HG02610 (cell line): ENCODE results near the gene NAT8L.
"Not testable (repeated sequence)": the region's sequence is repeated elsewhere in the genome, so short reads cannot be mapped to it uniquely, and the experiment has no call there.

Experiments used
- ATAC-seq: cut with Tn5 transposase; IDR thresholded peaks from one replicate; pipeline ENCODE4 v1.9.1; 2021; ENCODE audit warnings: mild to moderate bottlenecking, moderate library complexity; ENCODE audit not compliant: unreplicated experiment

The NAT8L gene, protein sequence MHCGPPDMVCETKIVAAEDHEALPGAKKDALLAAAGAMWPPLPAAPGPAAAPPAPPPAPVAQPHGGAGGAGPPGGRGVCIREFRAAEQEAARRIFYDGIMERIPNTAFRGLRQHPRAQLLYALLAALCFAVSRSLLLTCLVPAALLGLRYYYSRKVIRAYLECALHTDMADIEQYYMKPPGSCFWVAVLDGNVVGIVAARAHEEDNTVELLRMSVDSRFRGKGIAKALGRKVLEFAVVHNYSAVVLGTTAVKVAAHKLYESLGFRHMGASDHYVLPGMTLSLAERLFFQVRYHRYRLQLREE

GRCh38 chr4:2059046-2059725 lies at the start of gene NAT8L:
Gene NAT8L (plus strand): TSS chr4:2059327. CDS start chr4:2059512, 185 bp downstream.
- ATAC-seq, result no peak

DNA sequence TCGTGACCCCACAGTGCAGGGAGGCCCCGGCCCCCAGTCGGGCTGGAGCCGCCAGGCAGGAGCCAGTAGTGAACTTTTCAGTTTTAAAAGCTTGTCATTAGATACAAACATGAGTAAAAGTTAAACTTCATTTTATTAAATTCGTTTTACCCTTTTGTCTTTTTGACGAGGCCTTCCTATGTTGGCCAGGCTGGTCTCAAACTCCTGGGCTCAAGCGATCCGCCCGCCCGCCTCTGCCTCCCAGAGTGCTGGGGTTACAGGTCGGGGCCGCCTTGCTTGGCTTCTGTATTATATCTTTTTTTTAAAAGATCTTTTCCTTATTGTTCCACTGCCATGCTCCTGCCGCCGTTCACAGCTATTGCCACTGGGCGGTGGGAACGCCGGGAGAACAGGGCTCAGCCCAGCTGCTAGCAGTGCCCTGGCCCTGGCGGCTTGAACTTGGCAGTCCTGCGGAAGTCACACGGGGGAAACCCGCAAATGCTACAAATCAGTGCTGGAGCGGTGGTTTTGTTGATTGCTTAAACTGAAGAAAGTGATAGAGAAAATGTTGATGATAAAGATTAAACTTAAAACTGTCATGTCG lies 49.4 kb upstream of the NAT8L start:
- ATAC-seq, result no peak

GRCh38 chr4:2011583-2011982 lies 47.5 kb upstream of the NAT8L start:
- ATAC-seq, result no peak

- no peak for ATAC-seq
These were observed 44.1 kb upstream of the NAT8L start for GRCh38 chr4:2015008-2015407.

- not testable (repeated sequence) for ATAC-seq
These were observed 37.6 kb upstream of the NAT8L start for GRCh38 chr4:2021358-2022018.

DNA sequence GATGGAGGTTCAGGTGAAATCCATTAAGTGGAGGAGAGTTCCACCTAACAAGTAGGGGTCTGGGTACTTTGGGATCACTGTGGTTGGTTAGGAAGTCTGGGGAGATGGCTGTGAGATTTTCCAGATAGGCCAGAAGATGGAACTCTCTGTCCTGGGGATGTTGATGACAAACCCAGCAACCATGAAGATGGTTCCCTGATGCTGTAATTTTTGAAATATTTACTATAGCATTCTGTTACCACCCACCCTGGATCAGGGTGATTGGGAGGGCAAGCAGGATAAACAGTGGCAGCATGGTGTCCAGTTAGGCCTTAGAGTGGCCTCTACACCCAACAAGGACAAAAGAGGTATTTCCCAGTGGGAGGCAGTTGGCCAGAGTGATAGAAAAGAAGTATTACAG lies 34.4 kb upstream of the NAT8L start:
- ATAC-seq, result no peak

GRCh38 chr4:2025817-2026216 lies 33.3 kb upstream of the NAT8L start:
- ATAC-seq, result no peak

GRCh38 chr4:2027120-2027519 lies 32.0 kb upstream of the NAT8L start:
- not testable (repeated sequence) for ATAC-seq

DNA sequence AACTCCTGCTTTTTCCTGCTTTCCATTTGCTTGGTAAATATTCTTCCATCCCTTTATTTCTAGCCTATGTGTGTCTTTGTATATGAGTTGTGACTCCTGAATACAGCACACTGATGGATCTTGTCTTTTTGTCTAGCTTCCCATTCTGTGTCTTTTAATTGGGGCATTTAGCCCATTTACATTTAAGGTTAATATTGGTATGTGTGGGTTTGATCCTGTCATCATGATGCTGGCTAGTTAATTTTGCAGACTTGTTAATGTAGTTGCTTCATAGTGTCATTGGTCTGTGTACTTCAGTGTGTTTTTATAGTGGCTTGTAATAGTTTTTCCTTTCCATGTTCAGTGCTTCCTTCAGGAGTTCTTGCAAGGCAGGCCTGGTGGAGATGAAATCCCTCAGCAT lies 28.0 kb upstream of the NAT8L start:
- not testable (repeated sequence) for ATAC-seq

GRCh38 chr4:2036327-2036726 lies 22.8 kb upstream of the NAT8L start:
- no peak for ATAC-seq

- ATAC-seq, result no peak
These were observed 22.3 kb upstream of the NAT8L start for GRCh38 chr4:2036866-2037265.

- ATAC-seq, result no peak
These were observed 18.5 kb upstream of the NAT8L start for GRCh38 chr4:2040391-2041238.

DNA sequence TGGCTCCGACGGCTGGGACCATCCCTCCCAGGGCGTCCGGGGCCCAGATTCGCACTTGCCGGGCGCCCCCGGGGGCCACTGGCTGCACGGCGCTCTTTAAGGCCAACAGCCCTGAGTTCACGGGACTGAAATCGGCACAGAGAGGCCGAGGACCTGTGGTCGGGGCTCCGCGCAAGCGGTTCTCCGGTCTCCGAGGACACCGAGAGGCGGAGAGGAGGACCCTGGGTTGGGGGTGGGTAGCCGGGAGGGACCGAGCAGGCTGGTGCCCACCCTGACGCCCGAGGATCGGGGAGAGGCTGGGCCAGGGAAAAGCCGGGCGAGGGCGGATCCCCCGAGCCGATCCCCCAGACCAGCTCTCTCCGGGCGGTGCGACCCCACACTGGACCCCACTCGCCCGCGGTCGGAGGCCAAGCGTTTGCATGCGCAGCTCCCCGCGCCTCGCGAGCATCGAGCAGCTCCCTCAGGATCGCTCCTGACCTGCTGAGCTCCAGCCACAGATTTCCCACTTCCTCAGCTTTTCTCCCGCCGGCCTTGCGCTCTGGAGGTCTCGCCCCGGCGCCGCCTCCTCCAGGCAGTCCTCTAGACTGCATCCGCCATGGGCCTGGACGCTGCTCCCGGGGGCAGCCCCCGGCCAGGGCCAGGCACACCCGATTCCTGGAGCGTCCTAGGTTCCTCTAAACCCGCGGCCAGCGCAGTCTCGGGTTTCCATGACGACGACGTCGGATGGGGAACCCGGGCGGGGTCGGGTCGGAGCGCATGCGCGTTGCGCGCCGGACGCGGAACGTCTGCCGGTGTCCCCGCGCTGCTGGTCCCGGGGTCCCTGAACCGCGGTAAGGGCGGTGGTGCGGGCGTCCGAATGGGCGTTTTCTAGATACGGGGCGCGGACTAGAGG lies 17.6 kb upstream of the NAT8L start:
- ATAC-seq, result peak; percentile 56

DNA sequence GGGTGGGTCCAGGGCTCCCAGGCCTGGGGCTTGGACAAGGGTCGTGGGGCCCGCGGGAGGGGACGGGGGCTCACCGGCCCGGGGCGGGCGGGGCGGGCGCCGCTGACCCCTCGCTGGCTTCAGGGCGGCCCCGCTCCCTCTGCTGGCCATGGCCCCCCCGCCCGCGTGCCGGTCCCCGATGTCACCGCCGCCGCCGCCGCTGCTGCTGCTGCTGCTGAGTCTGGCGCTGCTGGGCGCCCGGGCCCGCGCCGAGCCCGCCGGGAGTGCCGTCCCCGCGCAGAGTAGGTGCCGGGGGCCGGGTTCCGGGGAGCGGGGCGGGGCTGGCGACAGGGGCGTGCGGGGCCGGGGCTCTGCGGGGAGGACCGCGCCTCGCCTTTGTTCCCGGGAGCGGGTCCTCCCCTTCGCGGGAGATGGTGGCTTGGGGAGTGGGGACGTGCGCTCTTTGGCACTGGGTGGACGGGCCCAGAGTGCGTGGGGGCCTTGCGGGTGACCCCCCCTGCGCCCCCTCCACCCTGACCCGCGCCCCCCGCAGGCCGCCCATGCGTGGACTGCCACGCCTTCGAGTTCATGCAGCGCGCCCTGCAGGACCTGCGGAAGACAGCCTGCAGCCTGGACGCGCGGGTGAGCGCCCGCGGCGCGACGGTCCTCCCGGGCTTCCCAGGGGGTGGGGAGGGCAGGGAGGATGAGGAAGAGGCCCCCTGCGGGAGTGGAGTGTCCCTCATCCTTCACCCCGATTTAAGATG lies 16.8 kb upstream of the NAT8L start:
- peak; percentile 17 for ATAC-seq

GRCh38 chr4:2042947-2043395 lies 16.2 kb upstream of the NAT8L start:
- no peak for ATAC-seq

GRCh38 chr4:2043396-2044118 lies 15.6 kb upstream of the NAT8L start:
- ATAC-seq, result no peak

- ATAC-seq, result no peak
These were observed 15.0 kb upstream of the NAT8L start for GRCh38 chr4:2044119-2044485.
